IMR-90 (cell line): ENCODE measurements around the gene ZNF296. TPM values are rescaled to one million over a fixed set of nuclear protein-coding genes. Genes with fewer than 3 reads are reported as not detected.

Source experiments
- ATAC-seq: fragments of 200-7000 bp; cut with Tn5 transposase; 2 replicates; pipeline ENCODE4 v1.9.1; 2020; ENCODE audit warnings: low read depth, mild to moderate bottlenecking, moderate library complexity
- BruUV-seq: library from RNA; stranded (reverse); fragments of 400-500 nt; replicated peaks from 2 replicates; lab custom pipeline; 2021; lab: Mats Ljungman, UMichigan
- CTCF ChIA-PET: fragments of 300-600 bp; formaldehyde crosslinking; extraction: SDS; loops from one replicate; lab custom pipeline; 2021; ENCODE audit warnings: antibody characterized with exemption; lab: Yijun Ruan, JAX
- POLR2A ChIA-PET: fragments of 300-600 bp; sonication (Branson Sonifier 250); formaldehyde crosslinking; loops from one replicate; lab custom pipeline; 2022; ENCODE audit warnings: antibody characterized with exemption; ENCODE audit not compliant: unreplicated experiment; lab: Charles Lee
- DNase-seq: peaks from one replicate; pipeline ENCODE4 v3.0.0; 2013
- H2AFZ ChIP-seq: replicated peaks from 2 replicates; pipeline ENCODE3; 2013; ENCODE audit warnings: low read length, mild to moderate bottlenecking; ENCODE audit not compliant: poor library complexity
- H2AK5ac ChIP-seq: 2 replicates; pipeline ENCODE4 v1.6.1; 2013; ENCODE audit warnings: low read depth, low read length, inconsistent platforms
- H2AK9ac ChIP-seq: replicated peaks from 2 replicates; pipeline ENCODE3; 2013; ENCODE audit warnings: mild to moderate bottlenecking, low read depth, low read length, moderate library complexity; ENCODE audit not compliant: poor library complexity
- H2BK120ac ChIP-seq: 2 replicates; pipeline ENCODE4 v1.6.1; 2013; ENCODE audit warnings: low read depth, low read length, inconsistent platforms
- H2BK15ac ChIP-seq: 3 replicates; pipeline ENCODE4 v1.6.1; 2013; ENCODE audit warnings: low read depth, low read length, inconsistent platforms
- H2BK20ac ChIP-seq: 2 replicates; pipeline ENCODE4 v1.6.1; 2013; ENCODE audit warnings: low read depth, mild to moderate bottlenecking, inconsistent platforms, low read length, moderate library complexity
- H2BK5ac ChIP-seq: 2 replicates; pipeline ENCODE4 v1.6.1; 2013; ENCODE audit warnings: mild to moderate bottlenecking, low read depth, low read length, inconsistent platforms; ENCODE audit not compliant: poor library complexity, severe bottlenecking
- H3K14ac ChIP-seq: replicated peaks from 2 replicates; pipeline ENCODE4 v1.6.1; 2013; ENCODE audit warnings: low read depth, low read length, inconsistent platforms
- H3K18ac ChIP-seq: 2 replicates; pipeline ENCODE4 v1.6.1; 2013; ENCODE audit warnings: low read depth, low read length, control low read depth
- H3K23ac ChIP-seq: 2 replicates; pipeline ENCODE4 v1.6.1; 2013; ENCODE audit warnings: low read depth, low read length, inconsistent platforms
- H3K27ac ChIP-seq: 2 replicates; pipeline ENCODE4 v1.5.1; 2013; ENCODE audit warnings: mild to moderate bottlenecking, control low read depth, low read length; ENCODE audit not compliant: insufficient read depth
- H3K27me3 ChIP-seq: 2 replicates; pipeline ENCODE4 v1.6.1; 2013; ENCODE audit warnings: low read length; ENCODE audit not compliant: control insufficient read depth, insufficient read depth
- H3K36me3 ChIP-seq: 2 replicates; pipeline ENCODE4 v1.6.1; 2013; ENCODE audit warnings: low read length, mixed read lengths; ENCODE audit not compliant: control insufficient read depth, insufficient read depth
- H3K4ac ChIP-seq: 2 replicates; pipeline ENCODE4 v1.6.1; 2013; ENCODE audit warnings: low read depth, low read length, inconsistent platforms
- H3K4me1 ChIP-seq: 2 replicates; pipeline ENCODE4 v1.6.1; 2013; ENCODE audit warnings: low read length, mixed read lengths; ENCODE audit not compliant: control insufficient read depth, insufficient read depth
- H3K4me2 ChIP-seq: 2 replicates; pipeline ENCODE4 v1.6.1; 2013; ENCODE audit warnings: low read depth, mild to moderate bottlenecking, control low read depth, low read length, moderate library complexity
- H3K4me3 ChIP-seq: 2 replicates; pipeline ENCODE4 v1.5.1; 2013; ENCODE audit warnings: low read depth, mild to moderate bottlenecking, control low read depth, low read length, moderate library complexity; ENCODE audit not compliant: insufficient read depth
- H3K56ac ChIP-seq: 2 replicates; pipeline ENCODE4 v1.6.1; 2013; ENCODE audit warnings: low read length, inconsistent platforms; ENCODE audit not compliant: insufficient read depth; ENCODE audit errors: extremely low read depth
- H3K79me1 ChIP-seq, 2 experiments: 2 replicates each; pipeline ENCODE4 v1.6.1; 2013; ENCODE audit warnings: low read length in 2 of 2, inconsistent platforms in 1 of 2, low read depth in 1 of 2
- H3K9ac ChIP-seq: 2 replicates; pipeline ENCODE4 v1.6.1; 2013; ENCODE audit warnings: low read depth, low read length, control low read depth
- H3K9me1 ChIP-seq: 2 replicates; pipeline ENCODE4 v1.6.1; 2013; ENCODE audit warnings: low read length, inconsistent platforms; ENCODE audit not compliant: insufficient read depth
- H3K9me3 ChIP-seq: 2 replicates; pipeline ENCODE4 v1.6.1; 2013; ENCODE audit warnings: low read length; ENCODE audit not compliant: control insufficient read depth, insufficient read depth
- H4K20me1 ChIP-seq: 2 replicates; pipeline ENCODE4 v1.6.1; 2013; ENCODE audit warnings: low read length, inconsistent platforms; ENCODE audit not compliant: insufficient read depth
- H4K5ac ChIP-seq: 2 replicates; pipeline ENCODE4 v1.6.1; 2013; ENCODE audit warnings: mild to moderate bottlenecking, low read depth, low read length, control low read depth
- H4K8ac ChIP-seq, 2 experiments: 2 replicates each; pipeline ENCODE4 v1.6.1; 2013; ENCODE audit warnings: low read depth in 2 of 2, low read length in 2 of 2, control low read depth in 1 of 2, inconsistent platforms in 1 of 2
- H4K91ac ChIP-seq: 2 replicates; pipeline ENCODE4 v1.6.1; 2013; ENCODE audit warnings: low read depth, low read length, inconsistent platforms; ENCODE audit not compliant: insufficient read depth
- RFX5 ChIP-seq: IDR thresholded peaks from 2 replicates; pipeline ENCODE4 v1.8.0; 2012; ENCODE audit warnings: low read depth, mild to moderate bottlenecking, low read length, moderate library complexity
- WGBS, 2 experiments: methylation state at CpG; one replicate each; pipeline versions ENCODE4 v1.1.5 to v1.1.7; 2013; ENCODE audit warnings: missing lambda C conversion rate in 2 of 2; ENCODE audit not compliant: insufficient read length in 1 of 2; ENCODE audit errors: extremely low coverage in 2 of 2; 5-methylcytosine and 5-hydroxymethylcytosine counted together
- dilution Hi-C: fragments of 300-500 bp; cut with HindIII; formaldehyde crosslinking; loops from one replicate; pipeline ENCODE4 v1.14.3; 2018; ENCODE audit warnings: low sequenced_read_pairs; ENCODE audit not compliant: unreplicated experiment
- in situ Hi-C: fragments of 300-500 bp; cut with MboI; formaldehyde crosslinking; loops from 3 replicates; pipeline ENCODE4 v1.14.3; 2019; ENCODE audit warnings: low sequenced_read_pairs, inconsistent platforms, mixed read lengths
- intact Hi-C: fragments of 100-400 bp; cut with micrococcal nuclease; formaldehyde crosslinking; loops from 2 replicates; pipeline ENCODE4 v1.10.0; 2022
- microRNA-seq, 2 experiments: library from miRNA; stranded (forward) in 1 of 2; unstranded in 1 of 2; fragments of 10-50 nt in 1 of 2; fragments of <30 nt in 1 of 2; gene quantifications in 1 of 2; microRNA quantifications in 1 of 2; one replicate each; pipeline versions ENCODE3 to v1.1.0; 2013 to 2020; ENCODE audit not compliant: insufficient read depth in 1 of 2, insufficient read length in 1 of 2, unreplicated experiment in 1 of 2
- polyA plus RNA-seq, 3 experiments: library from polyadenylated mRNA; depleted of rRNA; stranded (reverse); fragments of >200 nt; gene quantifications; 2 replicates each; pipeline ENCODE4 v1.2.3, GENCODE V29; 2012; ENCODE audit warnings: low replicate concordance in 1 of 3
- small RNA-seq, 5 experiments: library from RNA; depleted of rRNA; stranded (forward); fragments of <200 nt; gene quantifications; one replicate each; pipeline ENCODE3, GENCODE V24; 2012
- total RNA-seq: library from RNA; depleted of rRNA; stranded (reverse); fragments of >200 nt; gene quantifications from 2 replicates; pipeline ENCODE4 v1.2.3, GENCODE V29; 2012; rRNA removed

The ZNF296 gene
- total and polyA plus RNA-seq, 2 of the 4 experiments (the other 2 are of a cell fraction), result 0.10 TPM; not detected in 1

DNA sequence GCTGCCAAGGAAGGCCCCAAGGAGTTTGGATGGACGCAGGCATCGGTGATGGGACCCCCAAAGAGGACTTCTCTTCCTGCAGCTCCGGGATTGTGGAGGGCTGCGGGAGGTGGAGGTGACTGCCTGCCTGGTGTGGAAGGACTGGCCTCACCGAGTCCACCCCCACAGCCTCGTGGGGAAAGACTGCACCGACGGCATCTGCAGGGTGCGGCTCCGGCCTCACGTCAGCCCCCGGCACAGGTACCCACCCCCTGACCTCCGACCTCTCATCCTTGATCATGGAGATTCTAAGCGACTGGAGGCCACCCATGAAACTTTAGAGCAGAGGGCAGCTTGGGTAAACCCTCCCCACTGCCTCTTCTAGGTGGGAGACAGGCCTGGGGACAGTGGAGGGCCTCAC is 54.3 kb downstream of the ZNF296 start:
- 100% methylated on average over 1 of the region's 14 CpGs; no CpG with 5 or more reads in 1 of the 2 experiments for WGBS, 2 experiments
- Histone ChIP-seq H3K27me3 (no peaks in the 10 kb centered on the region), H2AK9ac (peak overlapping the region; percentile 78), H2BK5ac (no peak overlapping the region), H4K5ac (no peak overlapping the region), H3K79me1 (0 out of 4 replicates have a peak, but pooled peaks cover 0 to 3% of the 10 kb centered on the region in 2 experiments), H3K9ac (no peak overlapping the region), H2AFZ (no peak overlapping the region), H2BK15ac (no peak overlapping the region), H3K56ac (no peak overlapping the region), H3K4me3 (no peak overlapping the region), H2AK5ac (no peak overlapping the region), H3K27ac (no peak overlapping the region), H3K23ac (no peak overlapping the region), H4K91ac (no peak overlapping the region), H3K4ac (no peak overlapping the region), H3K18ac (no peak overlapping the region), H3K14ac (no peak overlapping the region), H3K9me1 (no peaks in the 10 kb centered on the region), H3K4me2 (no peak overlapping the region), H4K20me1 (no peaks in the 10 kb centered on the region), H2BK20ac (no peak overlapping the region), H3K36me3 (peaks cover 11% of the 10 kb centered on the region), H2BK120ac (no peak overlapping the region), H3K4me1 (no peaks in the 10 kb centered on the region), H3K9me3 (no peaks in the 10 kb centered on the region), H4K8ac (no peak overlapping the region)
- no TSS peak for BruUV-seq
- ChIA-PET CTCF (no interaction called here), POLR2A (no interaction called here)
- intact Hi-C loops, result no loop called here
- no peak for TF ChIP-seq RFX5
- ATAC-seq, result no peak
- in situ Hi-C loops, result no loop called here
- dilution Hi-C loops, result no loop called here
- DNase-seq, result no peak

Small RNA genes within 50 kb of the gene (microRNA-seq; reads per million reads assigned to microRNA genes)
- not detected for gene RNU6-611P (ENCODE audit: insufficient read depth, insufficient read length)

Small RNA genes within 50 kb of the gene (small RNA-seq; reads per million reads assigned to genes)
- 0 to 0.60 (median 0) reads per million in 5 experiments for gene RNU6-611P

Other genes starting within 250 kb of the ZNF296 start
- gene NECTIN2, start 230.2 kb downstream of the ZNF296 start, total RNA-seq, result 77.8 and 78.0 TPM in 2 replicates
- gene NECTIN2, start 230.2 kb downstream of the ZNF296 start, polyA plus RNA-seq (2012; rRNA removed), result 169 and 170 TPM in 2 replicates
- gene TOMM40, start 185.2 kb downstream of the ZNF296 start, total RNA-seq, result 51.4 and 54.8 TPM in 2 replicates
- 62.6 and 71.9 TPM in 2 replicates for gene TOMM40, start 185.2 kb downstream of the ZNF296 start, polyA plus RNA-seq (2012; rRNA removed)
- gene APOE, start 170.7 kb downstream of the ZNF296 start, total RNA-seq, result 0.18 TPM in 1 of 2 replicates, not detected in the other
- 2.0 and 2.5 TPM in 2 replicates for gene APOE, start 170.7 kb downstream of the ZNF296 start, polyA plus RNA-seq (2012; rRNA removed)
- gene APOC1, start 161.9 kb downstream of the ZNF296 start, total RNA-seq, result not detected in 2 replicates
- gene APOC1, start 161.9 kb downstream of the ZNF296 start, polyA plus RNA-seq (2012; rRNA removed), result 1.1 and 1.4 TPM in 2 replicates
- gene APOC4, start 134.2 kb downstream of the ZNF296 start, total RNA-seq, result not detected in 2 replicates
- not detected in 2 replicates for gene APOC4, start 134.2 kb downstream of the ZNF296 start, polyA plus RNA-seq (2012; rRNA removed)
- not detected in 2 replicates for gene APOC2, start 130.4 kb downstream of the ZNF296 start, total RNA-seq
- not detected in 2 replicates for gene APOC2, start 130.4 kb downstream of the ZNF296 start, polyA plus RNA-seq (2012; rRNA removed)
- 23.8 and 27.8 TPM in 2 replicates for gene CLPTM1, start 121.1 kb downstream of the ZNF296 start, total RNA-seq
- 88.8 and 93.2 TPM in 2 replicates for gene CLPTM1, start 121.1 kb downstream of the ZNF296 start, polyA plus RNA-seq (2012; rRNA removed)
- gene RELB, start 75.0 kb downstream of the ZNF296 start, total RNA-seq, result 5.0 TPM in 2 replicates
- gene RELB, start 75.0 kb downstream of the ZNF296 start, polyA plus RNA-seq (2012; rRNA removed), result 17.2 and 19.9 TPM in 2 replicates
- 19.9 and 20.6 TPM in 2 replicates for gene CLASRP, start 37.4 kb downstream of the ZNF296 start, total RNA-seq
- gene CLASRP, start 37.4 kb downstream of the ZNF296 start, polyA plus RNA-seq (2012; rRNA removed), result 31.7 and 34.9 TPM in 2 replicates
- 19.7 and 27.2 TPM in 2 replicates for gene GEMIN7, start 2.8 kb upstream of the ZNF296 start, total RNA-seq
- gene GEMIN7, start 2.8 kb upstream of the ZNF296 start, polyA plus RNA-seq (2012; rRNA removed), result 52.8 and 53.0 TPM in 2 replicates
- gene PPP1R37, start 16.7 kb upstream of the ZNF296 start, total RNA-seq, result 13.1 and 13.9 TPM in 2 replicates
- 18.5 and 20.8 TPM in 2 replicates for gene PPP1R37, start 16.7 kb upstream of the ZNF296 start, polyA plus RNA-seq (2012; rRNA removed)
- under 0.01 TPM in 2 replicates for gene NKPD1, start 84.5 kb upstream of the ZNF296 start, total RNA-seq
- 0.09 and 0.14 TPM in 2 replicates for gene NKPD1, start 84.5 kb upstream of the ZNF296 start, polyA plus RNA-seq (2012; rRNA removed)
- gene TRAPPC6A, start 101.8 kb upstream of the ZNF296 start, total RNA-seq, result 3.1 and 4.1 TPM in 2 replicates
- gene TRAPPC6A, start 101.8 kb upstream of the ZNF296 start, polyA plus RNA-seq (2012; rRNA removed), result 11.9 and 13.4 TPM in 2 replicates
- 0.83 and 1.1 TPM in 2 replicates for gene BLOC1S3, start 102.3 kb upstream of the ZNF296 start, total RNA-seq
- 4.7 and 4.9 TPM in 2 replicates for gene BLOC1S3, start 102.3 kb upstream of the ZNF296 start, polyA plus RNA-seq (2012; rRNA removed)
- gene EXOC3L2, start 168.9 kb upstream of the ZNF296 start, total RNA-seq, result not detected in 2 replicates
- gene EXOC3L2, start 168.9 kb upstream of the ZNF296 start, polyA plus RNA-seq (2012; rRNA removed), result 0.03 TPM in 1 of 2 replicates, not detected in the other
- gene MARK4, start 174.8 kb upstream of the ZNF296 start, total RNA-seq, result 8.1 and 11.3 TPM in 2 replicates
- gene MARK4, start 174.8 kb upstream of the ZNF296 start, polyA plus RNA-seq (2012; rRNA removed), result 20.3 and 20.7 TPM in 2 replicates
- not detected in 2 replicates for gene CKM, start 246.4 kb upstream of the ZNF296 start, total RNA-seq
- not detected in 2 replicates for gene CKM, start 246.4 kb upstream of the ZNF296 start, polyA plus RNA-seq (2012; rRNA removed)